ENCODE data around the gene TRABD2A. TPM values are rescaled to one million over a fixed set of nuclear protein-coding genes. Genes with fewer than 3 reads are reported as not detected.
A peak's percentile ranks its signal among the peaks of the same experiment; 100 is the strongest.
"Not testable (repeated sequence)": the region's sequence is repeated elsewhere in the genome, so short reads cannot be mapped to it uniquely, and the experiment has no call there.

The TRABD2A gene
- total and polyA plus RNA-seq, 2 donors (not counting 1 experiment from before 2014, with no cell fraction given): 4.4 to 14.4 TPM

DNA sequence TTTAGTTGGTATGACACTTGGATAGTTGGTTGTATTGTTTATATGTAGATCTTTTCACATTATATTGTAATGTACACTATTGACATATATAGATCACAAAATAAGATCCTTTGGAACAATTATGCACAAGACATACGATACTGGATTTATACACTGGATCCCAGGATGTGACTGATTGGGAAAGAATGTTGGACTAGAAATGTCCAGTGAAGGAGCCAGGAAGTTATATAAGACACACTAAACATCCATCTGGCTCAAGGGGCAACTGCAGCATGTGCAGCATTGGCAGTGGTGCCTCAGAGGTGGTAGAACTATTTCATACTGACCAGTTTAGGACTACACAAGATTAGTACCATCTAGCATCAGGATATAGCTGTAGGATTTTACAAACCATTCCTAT, 104.9 kb downstream of the TRABD2A start:
- DNase-seq (ENCODE audit: low read depth in 2 of 2): peak; percentile 27 to 42
- no peaks in the 10 kb centered on the region for H3K79me2 ChIP-seq (ENCODE audit: control insufficient read depth, insufficient read depth, low read length)
- no peaks in the 10 kb centered on the region for H4K20me1 ChIP-seq (ENCODE audit: control insufficient read depth, extremely low read depth, insufficient read depth, low read length)
- no peak overlapping the region for H3K27ac ChIP-seq (ENCODE audit: insufficient read depth, low read length)
- no peaks in the 10 kb centered on the region for H3K9me3 ChIP-seq (ENCODE audit: control insufficient read depth, insufficient read depth, low read depth, low read length)
- no peaks in the 10 kb centered on the region for H3K36me3 ChIP-seq (ENCODE audit: control insufficient read depth, insufficient read depth, low read length)
- no peaks in the 10 kb centered on the region for H3K4me1 ChIP-seq (ENCODE audit: control insufficient read depth, extremely low read depth, insufficient read depth, low read length)
- H3K4me2 ChIP-seq (ENCODE audit: extremely low read depth, insufficient read depth, low read length): no peak overlapping the region
- no peak overlapping the region for H3K4me3 ChIP-seq (replicated peaks in 1 of 4; ENCODE audit: control extremely low read depth in 1 of 4, insufficient read depth in 1 of 4, low read depth in 3 of 4, low read length in 4 of 4)
- H3K27me3 ChIP-seq (ENCODE audit: control insufficient read depth, insufficient read depth, low read length): no peaks in the 10 kb centered on the region
- H2AFZ ChIP-seq (ENCODE audit: low read length): no peak overlapping the region
- H3K9ac ChIP-seq (ENCODE audit: insufficient read depth, low read length): no peak overlapping the region
- TF ChIP-seq EZH2 (IDR thresholded peaks at IDR 0.05; ENCODE audit: low read length, missing control alignments) (no peak), CTCF (conservative IDR thresholded peaks at IDR 0.05 in 1 of 2, IDR thresholded peaks at IDR 0.05 in 1 of 2; ENCODE audit: low read depth in 1 of 2, low read length in 2 of 2) (no peak)

- H3K4me2 ChIP-seq (ENCODE audit: extremely low read depth, insufficient read depth, low read length); H3K79me2 ChIP-seq (ENCODE audit: control insufficient read depth, insufficient read depth, low read length); H3K27me3 ChIP-seq (ENCODE audit: control insufficient read depth, insufficient read depth, low read length); H3K4me3 ChIP-seq (replicated peaks in 1 of 4; ENCODE audit: control extremely low read depth in 1 of 4, insufficient read depth in 1 of 4, low read depth in 3 of 4, low read length in 4 of 4); DNase-seq (ENCODE audit: low read depth in 2 of 2); H3K27ac ChIP-seq (ENCODE audit: insufficient read depth, low read length); H3K36me3 ChIP-seq (ENCODE audit: control insufficient read depth, insufficient read depth, low read length); H3K9me3 ChIP-seq (ENCODE audit: control insufficient read depth, insufficient read depth, low read depth, low read length); H3K9ac ChIP-seq (ENCODE audit: insufficient read depth, low read length); H2AFZ ChIP-seq (ENCODE audit: low read length); H4K20me1 ChIP-seq (ENCODE audit: control insufficient read depth, extremely low read depth, insufficient read depth, low read length); H3K4me1 ChIP-seq (ENCODE audit: control insufficient read depth, extremely low read depth, insufficient read depth, low read length): not testable (repeated sequence)
Observed at GRCh38 chr2:84773562-84773961, 107.3 kb downstream of the TRABD2A start.

Other genes starting within 250 kb of the TRABD2A start
- 8,130 and 10,208 TPM in 2 replicates for gene TMSB10, start 24.6 kb upstream of the TRABD2A start, total RNA-seq
- 7,414 and 10,645 TPM in 2 replicates for gene TMSB10, start 24.6 kb upstream of the TRABD2A start, polyA plus RNA-seq
- 29.3 and 61.8 TPM in 2 replicates for gene KCMF1, start 90.1 kb upstream of the TRABD2A start, total RNA-seq
- 104 and 120 TPM in 2 replicates for gene KCMF1, start 90.1 kb upstream of the TRABD2A start, polyA plus RNA-seq